22Rv1 (cell line): ENCODE data around the gene ARHGDIA.

ENCODE experiments used
- CTCF ChIP-seq: fragments of 450-650 bp; IDR thresholded peaks from 2 replicates; pipeline ENCODE4 v1.5.1; 2017; ENCODE audit warnings: mild to moderate bottlenecking
- ZFX ChIP-seq: fragments of 450-650 bp; IDR thresholded peaks from 2 replicates; pipeline ENCODE4 v1.6.1; 2017; ENCODE audit warnings: antibody characterized with exemption, borderline replicate concordance

- TF ChIP-seq CTCF (no peak), ZFX (no peak)
Measured at GRCh38 chr17:81823820-81824550, 47.2 kb downstream of the ARHGDIA start.
